Measurements from ENCODE around the gene FCHSD2. TPM values are rescaled to one million over a fixed set of nuclear protein-coding genes. Genes with fewer than 3 reads are reported as not detected.
"Not testable (repeated sequence)": the region's sequence is repeated elsewhere in the genome, so short reads cannot be mapped to it uniquely, and the experiment has no call there.

The FCHSD2 gene
- total RNA-seq, 1 experiment from 2014 or later, result 10.3 TPM

DNA sequence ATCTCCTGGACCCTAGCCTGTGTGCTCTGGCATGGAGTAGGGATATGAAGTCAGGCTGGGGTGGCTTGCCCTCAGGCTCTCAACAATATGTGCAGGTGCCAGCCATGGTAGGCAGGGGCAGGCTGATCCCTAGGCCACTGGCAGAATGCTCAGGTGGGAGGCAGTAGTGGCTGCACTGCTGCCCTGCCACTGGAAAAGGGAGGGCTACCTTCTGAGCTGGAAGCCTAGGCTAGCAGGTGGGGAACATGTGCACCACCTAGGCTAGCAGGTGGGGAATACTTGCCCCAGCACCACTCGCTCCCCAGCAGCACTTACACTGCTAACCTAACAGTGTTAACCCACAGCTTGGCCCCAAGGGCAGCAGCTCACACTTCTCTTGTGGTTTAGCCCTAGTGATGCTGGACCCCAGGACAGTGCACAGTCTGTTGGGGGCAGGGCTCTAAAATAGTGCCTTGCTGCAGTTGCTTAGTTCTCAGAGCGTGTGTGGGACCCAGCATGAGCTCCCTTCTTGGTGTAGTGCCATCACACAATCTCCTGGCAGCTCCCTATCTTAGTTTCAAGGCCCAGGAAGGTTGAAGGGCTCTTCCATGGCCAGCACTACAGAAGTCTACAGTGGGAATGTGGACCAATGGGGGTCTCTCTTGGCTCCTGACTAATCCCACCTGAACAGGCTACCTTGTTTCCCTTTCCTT is 130.8 kb downstream of the FCHSD2 start:
- DNase-seq (ENCODE audit: low read depth), result no peak

DNA sequence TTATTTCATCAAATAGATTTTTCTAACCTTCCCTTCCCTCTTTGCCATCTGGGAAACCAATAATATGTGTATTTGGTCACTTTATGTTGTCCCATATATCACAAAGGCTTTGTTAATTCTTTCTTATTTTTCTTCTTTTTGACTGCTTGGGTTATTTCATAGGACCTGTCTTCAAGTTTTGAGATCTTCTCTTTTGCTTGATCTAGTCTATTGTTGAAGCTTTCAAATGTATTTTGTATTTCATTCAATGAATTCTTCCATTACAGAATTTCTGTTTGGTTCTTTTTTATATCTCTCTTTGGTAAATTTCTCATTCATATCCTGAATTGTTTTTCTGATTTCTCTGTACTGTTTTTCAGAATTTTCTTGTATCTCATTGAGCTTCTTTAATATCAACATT is 132.1 kb downstream of the FCHSD2 start:
- DNase-seq (ENCODE audit: low read depth), result no peak

DNA sequence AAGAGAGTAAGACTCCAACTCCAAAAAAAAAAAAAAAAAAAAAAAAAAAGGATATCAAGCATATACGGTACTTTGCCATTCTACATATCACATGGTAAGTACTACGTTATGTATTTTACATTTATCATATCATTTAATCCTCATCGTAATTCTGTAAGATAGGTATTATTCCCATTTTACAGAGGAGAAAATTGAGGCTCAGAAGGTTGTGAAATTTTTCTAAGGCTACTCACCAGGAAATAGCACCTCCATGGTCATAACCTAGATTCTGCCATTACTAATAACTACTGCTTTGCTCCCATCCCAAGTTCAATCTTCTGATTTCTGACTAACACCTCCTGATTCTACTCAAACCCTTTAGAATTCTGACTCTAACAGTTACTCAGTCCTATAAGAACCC is 138.0 kb downstream of the FCHSD2 start:
- no peak for DNase-seq (ENCODE audit: low read depth)

DNA sequence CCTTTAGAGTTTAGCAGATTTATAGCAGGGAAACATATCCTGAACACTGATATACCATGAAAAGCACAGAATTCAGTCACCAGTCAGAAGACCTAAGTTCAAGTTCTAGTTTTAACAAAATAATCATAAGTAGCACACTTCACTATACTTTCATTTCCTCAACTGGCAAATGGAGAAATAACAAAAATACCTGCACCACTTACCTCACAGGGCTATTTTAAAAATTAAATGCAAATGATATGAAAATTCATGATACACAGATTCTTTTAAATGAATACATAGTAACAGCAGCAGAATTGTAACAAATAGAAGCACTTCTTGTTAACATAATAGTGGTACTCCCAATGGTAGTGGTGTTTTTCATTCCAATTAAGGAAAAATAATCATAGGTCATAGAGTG is 139.0 kb downstream of the FCHSD2 start:
- DNase-seq (ENCODE audit: low read depth), result no peak

DNA sequence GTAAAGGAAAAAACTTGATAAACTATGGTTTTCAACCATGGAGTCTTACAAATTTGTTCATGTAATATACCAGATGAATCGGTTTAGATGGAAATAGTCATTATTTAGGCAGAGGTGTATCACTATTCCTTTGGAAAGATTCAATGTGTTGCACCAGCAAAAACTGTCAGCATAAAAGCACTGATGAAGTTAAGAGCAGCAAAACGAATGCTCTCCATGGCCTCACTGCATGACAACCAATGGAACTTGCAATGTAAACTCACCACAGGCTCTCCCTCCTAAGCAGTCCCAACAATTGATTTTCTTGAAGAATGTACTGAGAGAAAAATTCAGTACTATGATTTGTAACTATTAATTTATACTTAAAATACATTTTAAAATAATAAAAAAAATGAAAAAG is 139.9 kb downstream of the FCHSD2 start:
- DNase-seq (ENCODE audit: low read depth), result no peak

- DNase-seq (ENCODE audit: low read depth), result peak; percentile 10
These were observed 140.5 kb downstream of the FCHSD2 start for GRCh38 chr11:73001615-73002014.

DNA sequence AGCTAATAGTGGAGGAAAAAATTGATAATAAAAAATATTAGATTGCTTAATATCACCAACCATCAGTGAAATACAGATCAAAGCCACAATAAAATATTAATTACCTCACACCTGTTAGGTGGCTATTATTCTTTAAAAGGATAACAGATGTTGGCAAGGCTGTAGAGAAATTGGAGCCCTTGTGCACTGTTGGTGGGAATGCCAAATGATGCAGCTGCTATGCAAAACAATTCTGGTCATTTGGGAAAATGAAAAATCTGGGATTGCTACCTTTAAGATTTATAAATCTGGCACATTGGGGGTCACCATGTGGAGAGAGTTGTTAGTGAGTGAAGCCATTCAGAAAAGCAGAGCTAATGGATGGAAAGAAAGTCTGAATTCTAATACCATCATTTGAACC is 143.4 kb downstream of the FCHSD2 start:
- DNase-seq (ENCODE audit: low read depth), result no peak

DNA sequence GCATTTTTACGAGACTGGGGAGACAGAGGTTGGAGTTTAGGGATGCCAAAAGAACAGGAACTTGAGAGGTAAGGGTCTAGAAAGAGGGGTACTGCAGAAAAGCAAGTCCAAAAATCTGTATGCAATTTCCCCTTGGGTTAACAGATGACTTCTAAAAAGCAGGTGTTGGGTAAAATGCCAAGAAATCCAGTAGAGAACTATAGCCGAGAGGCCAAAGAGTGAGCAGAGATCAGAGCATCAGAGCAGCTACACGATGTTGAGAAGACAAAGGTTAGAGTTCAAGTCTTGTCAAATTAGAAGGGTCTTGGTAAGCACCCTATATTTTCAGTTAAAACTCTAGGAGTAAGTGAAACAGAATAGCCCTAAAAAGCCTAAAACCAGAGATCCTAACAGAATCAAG is 145.2 kb downstream of the FCHSD2 start:
- no peak for DNase-seq (ENCODE audit: low read depth)

GRCh38 chr11:72989727-72990126 is 152.4 kb downstream of the FCHSD2 start:
- no peak for DNase-seq (ENCODE audit: low read depth)

DNA sequence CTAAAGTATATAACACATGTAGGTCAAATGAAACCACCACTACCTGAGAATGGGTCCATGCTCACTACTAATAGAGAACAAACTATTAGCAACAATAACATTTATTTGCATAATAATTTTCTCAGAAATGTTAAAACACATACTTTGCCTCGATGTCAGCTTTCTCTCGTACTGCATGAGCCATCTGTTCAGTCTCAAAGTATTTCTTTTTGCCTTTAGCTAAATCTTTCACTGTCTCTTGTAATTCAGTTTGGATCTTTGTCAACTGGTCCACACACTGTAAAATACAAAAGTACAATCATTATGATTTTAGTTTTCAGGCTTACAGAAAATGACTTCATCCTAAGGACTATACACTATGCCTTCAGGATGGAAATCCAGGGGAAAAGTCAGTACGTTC is 153.3 kb downstream of the FCHSD2 start:
- no peak for DNase-seq (ENCODE audit: low read depth)

- no peak for DNase-seq (ENCODE audit: low read depth)
These were observed 156.5 kb downstream of the FCHSD2 start for GRCh38 chr11:72985645-72986044.

DNA sequence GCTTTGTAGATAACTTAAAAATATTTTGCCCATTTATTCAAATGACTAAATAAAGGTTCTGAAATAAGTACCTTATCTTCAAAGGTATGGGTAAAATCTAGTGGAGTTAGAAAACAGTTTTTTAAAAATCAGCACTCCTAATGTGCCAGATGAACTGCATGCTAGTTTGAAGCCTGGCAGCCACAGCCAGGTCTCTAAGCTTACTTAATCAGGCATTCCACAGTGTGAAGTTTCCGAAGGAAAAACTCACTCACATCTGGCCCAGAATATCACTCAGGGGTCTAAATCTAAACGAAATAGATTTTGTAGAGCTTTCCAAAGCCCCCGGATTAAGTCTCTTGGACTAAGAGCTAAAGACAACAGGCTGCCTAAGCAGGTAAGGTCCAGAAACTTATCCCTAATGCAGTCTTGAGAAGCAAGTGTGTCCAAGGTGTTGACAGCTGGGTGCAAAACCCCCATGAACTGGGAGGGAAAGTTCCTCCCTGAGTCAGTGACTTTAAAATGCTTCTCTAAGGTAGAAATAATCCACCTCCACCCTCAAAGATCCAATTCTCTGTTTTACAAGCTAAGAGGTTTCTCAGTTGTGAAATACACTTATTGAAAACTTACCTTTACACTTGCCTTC is 157.6 kb downstream of the FCHSD2 start:
- no peak for DNase-seq (ENCODE audit: low read depth)

GRCh38 chr11:72983560-72983959 is 158.6 kb downstream of the FCHSD2 start:
- no peak for DNase-seq (ENCODE audit: low read depth)

- DNase-seq (ENCODE audit: low read depth), result no peak
These were observed 160.0 kb downstream of the FCHSD2 start for GRCh38 chr11:72981971-72982685.

DNA sequence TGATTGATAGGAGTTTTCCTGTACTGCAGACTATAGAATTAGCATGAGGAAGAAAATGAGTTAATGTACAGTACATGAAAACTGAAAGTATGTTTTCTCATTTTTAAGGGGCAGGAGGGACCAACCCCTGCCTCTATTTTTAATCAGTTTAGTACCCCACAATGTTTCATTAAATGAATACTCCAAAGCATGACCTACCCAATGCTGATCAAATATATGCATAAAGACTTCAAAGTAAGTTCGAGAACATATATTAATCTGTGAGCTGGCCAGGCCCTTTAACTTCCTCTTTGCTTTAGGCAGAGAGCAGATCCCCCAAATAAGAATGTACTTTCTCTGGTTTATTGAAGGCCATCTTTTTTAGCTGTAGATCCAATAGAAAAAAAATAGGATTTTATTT is 161.0 kb downstream of the FCHSD2 start:
- no peak for DNase-seq (ENCODE audit: low read depth)

DNA sequence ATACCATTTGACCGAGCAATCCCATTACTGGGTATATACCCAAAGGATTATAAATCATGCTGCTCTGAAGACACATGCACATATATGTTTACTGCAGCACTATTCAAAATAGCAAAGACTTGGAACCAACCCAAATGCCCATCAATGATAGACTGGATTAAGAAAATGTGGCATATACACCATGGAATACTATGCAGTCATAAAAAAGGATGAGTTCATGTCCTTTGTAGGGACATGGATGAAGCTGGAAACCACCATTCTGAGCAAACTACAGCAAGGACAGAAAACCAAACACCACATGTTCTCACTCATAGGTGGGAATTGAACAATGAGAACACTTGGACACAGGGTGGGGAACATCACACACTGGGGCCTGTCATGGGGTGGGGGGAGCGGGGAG is 164.3 kb downstream of the FCHSD2 start:
- DNase-seq (ENCODE audit: low read depth), result not testable (repeated sequence)

DNA sequence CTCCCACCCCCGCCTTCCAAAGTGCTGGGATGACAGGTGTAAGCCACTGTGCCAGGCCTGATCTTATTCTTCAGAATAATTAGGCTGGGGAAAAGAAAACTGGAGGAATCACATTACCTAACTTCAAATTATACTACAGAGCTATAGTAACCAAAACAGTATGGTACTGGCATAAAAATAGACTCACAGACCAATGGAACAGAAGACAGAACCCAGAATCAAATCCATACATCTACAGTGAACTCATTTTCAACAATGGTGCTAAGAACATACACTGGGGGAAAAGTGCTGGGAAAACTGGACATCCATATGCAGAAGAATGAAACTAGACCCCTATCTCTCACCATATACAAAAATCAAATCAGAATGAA is 165.6 kb downstream of the FCHSD2 start:
- not testable (repeated sequence) for DNase-seq (ENCODE audit: low read depth)

GRCh38 chr11:72975778-72976521 is 166.2 kb downstream of the FCHSD2 start:
- peak; percentile 76 for DNase-seq (ENCODE audit: low read depth)

- no peak for DNase-seq (ENCODE audit: low read depth)
These were observed 167.5 kb downstream of the FCHSD2 start for GRCh38 chr11:72974487-72975205.

DNA sequence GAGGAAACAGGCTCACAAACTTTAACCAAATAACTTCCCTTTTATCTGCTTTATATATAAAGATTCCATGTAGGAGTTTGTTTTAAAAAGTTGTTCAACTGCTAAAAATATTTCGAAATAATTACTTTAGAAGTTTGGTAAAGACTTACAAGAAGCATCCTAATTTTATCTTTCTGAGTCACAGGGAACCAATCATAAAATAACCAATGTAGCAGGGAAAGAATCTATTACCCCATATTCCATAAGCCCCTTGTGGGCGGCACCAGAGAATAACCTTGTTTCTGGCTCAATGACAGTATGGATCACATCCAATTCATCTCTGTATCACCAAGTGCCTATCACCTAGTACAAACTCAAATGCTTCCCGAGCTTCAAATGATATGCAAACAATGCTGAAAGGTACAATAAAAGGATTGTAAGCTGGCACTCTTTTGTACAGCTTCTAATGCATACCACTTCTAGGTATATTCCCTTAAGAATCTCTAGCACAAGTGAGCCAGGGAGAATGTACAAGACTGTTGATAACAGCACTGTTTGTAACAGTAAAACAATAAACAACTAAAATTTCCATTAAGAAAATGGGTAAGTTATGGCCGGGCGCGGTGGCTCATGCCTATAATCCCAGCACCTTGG is 169.5 kb downstream of the FCHSD2 start:
- no peak for DNase-seq (ENCODE audit: low read depth)
